HL-60 (cell line): Measurements from ENCODE around the gene CSNK1A1.
A peak's percentile ranks its signal among the peaks of the same experiment; 100 is the strongest.

ENCODE experiments used
- DNase-seq, 2 experiments: peaks; one replicate each; pipeline ENCODE4 v3.0.0-alpha.2; 2010 to 2020; ENCODE audit warnings: low read depth in 1 of 2, low spot score in 1 of 2
- H3K27ac ChIP-seq: fragments of 250-450 bp; sonication (Bioruptor Pico); replicated peaks from 2 replicates; pipeline ENCODE4 v1.5.1; 2020; ENCODE audit warnings: mild to moderate bottlenecking, moderate library complexity
- H3K27me3 ChIP-seq: fragments of 250-450 bp; sonication (Bioruptor Pico); 2 replicates; pipeline ENCODE4 v1.5.1; 2021; ENCODE audit warnings: mild to moderate bottlenecking, moderate library complexity; ENCODE audit not compliant: insufficient read depth, poor library complexity, severe bottlenecking
- H3K4me3 ChIP-seq: replicated peaks from 2 replicates; pipeline ENCODE4 v1.5.1; 2011; ENCODE audit warnings: mild to moderate bottlenecking, control low read depth, low read length; ENCODE audit not compliant: insufficient read depth
- GABPA ChIP-seq: IDR thresholded peaks from 2 replicates; pipeline ENCODE4 v1.6.1; 2012; ENCODE audit warnings: low read depth
- POLR2AphosphoS5 ChIP-seq: IDR thresholded peaks from 2 replicates; pipeline ENCODE4 v1.6.1; 2012; ENCODE audit warnings: low read depth
- SPI1 ChIP-seq: IDR thresholded peaks from 2 replicates; pipeline ENCODE4 v1.6.1; 2012; ENCODE audit warnings: low read depth, mild to moderate bottlenecking, borderline replicate concordance
- TF ChIP-seq, protein P1 (sequence below): IDR thresholded peaks from one replicate; pipeline ENCODE4 v1.5.1; 2011; ENCODE audit warnings: low read length, control low read depth, inconsistent platforms; ENCODE audit not compliant: insufficient read depth
- TF ChIP-seq, protein P2 (sequence below): IDR thresholded peaks from 2 replicates; pipeline ENCODE4 v1.6.1; 2012; ENCODE audit warnings: low read depth; ENCODE audit not compliant: insufficient replicate concordance

Gene CSNK1A1

DNA sequence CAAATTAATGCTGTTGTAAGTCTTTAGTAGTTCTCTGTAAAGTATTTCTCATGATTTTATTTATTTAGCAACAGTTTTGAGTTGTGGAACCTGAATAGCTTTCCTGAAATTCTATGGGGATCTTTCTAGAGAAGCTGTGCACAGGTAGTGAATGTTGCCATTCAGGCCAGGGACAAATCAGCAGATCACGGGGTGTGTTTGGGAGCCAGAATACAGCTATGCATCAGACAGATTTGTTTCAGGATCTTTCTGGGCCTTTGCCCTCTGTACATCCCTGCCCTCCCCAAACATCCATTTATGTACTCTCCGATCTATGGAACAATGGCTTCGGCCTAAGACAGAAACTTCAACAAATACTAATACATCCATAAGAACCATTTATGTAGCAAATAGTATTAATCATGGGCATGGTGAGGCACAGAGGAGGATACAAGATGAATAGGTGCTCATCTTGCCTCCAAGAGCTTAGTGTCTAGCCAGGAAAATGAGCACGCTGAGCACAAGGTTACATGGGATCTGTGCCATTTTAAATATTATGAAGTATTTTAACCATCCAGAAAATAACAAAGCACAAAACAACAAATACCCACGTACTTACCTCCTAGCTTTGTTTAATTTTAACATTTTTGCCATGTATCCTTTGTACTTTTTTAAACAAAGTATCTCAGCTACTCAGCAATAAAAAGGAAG is 43.1 kb upstream of the CSNK1A1 start:
- H3K27me3 ChIP-seq: no peaks in the 10 kb centered on the region
- no peak for DNase-seq
- H3K27ac ChIP-seq: no peak overlapping the region
- no peak overlapping the region for H3K4me3 ChIP-seq
- TF ChIP-seq POLR2AphosphoS5 (no peak), GABPA (no peak), SPI1 (no peak)
- TF ChIP-seq, protein P1, sequence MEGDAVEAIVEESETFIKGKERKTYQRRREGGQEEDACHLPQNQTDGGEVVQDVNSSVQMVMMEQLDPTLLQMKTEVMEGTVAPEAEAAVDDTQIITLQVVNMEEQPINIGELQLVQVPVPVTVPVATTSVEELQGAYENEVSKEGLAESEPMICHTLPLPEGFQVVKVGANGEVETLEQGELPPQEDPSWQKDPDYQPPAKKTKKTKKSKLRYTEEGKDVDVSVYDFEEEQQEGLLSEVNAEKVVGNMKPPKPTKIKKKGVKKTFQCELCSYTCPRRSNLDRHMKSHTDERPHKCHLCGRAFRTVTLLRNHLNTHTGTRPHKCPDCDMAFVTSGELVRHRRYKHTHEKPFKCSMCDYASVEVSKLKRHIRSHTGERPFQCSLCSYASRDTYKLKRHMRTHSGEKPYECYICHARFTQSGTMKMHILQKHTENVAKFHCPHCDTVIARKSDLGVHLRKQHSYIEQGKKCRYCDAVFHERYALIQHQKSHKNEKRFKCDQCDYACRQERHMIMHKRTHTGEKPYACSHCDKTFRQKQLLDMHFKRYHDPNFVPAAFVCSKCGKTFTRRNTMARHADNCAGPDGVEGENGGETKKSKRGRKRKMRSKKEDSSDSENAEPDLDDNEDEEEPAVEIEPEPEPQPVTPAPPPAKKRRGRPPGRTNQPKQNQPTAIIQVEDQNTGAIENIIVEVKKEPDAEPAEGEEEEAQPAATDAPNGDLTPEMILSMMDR: no peak
- TF ChIP-seq, protein P2, sequence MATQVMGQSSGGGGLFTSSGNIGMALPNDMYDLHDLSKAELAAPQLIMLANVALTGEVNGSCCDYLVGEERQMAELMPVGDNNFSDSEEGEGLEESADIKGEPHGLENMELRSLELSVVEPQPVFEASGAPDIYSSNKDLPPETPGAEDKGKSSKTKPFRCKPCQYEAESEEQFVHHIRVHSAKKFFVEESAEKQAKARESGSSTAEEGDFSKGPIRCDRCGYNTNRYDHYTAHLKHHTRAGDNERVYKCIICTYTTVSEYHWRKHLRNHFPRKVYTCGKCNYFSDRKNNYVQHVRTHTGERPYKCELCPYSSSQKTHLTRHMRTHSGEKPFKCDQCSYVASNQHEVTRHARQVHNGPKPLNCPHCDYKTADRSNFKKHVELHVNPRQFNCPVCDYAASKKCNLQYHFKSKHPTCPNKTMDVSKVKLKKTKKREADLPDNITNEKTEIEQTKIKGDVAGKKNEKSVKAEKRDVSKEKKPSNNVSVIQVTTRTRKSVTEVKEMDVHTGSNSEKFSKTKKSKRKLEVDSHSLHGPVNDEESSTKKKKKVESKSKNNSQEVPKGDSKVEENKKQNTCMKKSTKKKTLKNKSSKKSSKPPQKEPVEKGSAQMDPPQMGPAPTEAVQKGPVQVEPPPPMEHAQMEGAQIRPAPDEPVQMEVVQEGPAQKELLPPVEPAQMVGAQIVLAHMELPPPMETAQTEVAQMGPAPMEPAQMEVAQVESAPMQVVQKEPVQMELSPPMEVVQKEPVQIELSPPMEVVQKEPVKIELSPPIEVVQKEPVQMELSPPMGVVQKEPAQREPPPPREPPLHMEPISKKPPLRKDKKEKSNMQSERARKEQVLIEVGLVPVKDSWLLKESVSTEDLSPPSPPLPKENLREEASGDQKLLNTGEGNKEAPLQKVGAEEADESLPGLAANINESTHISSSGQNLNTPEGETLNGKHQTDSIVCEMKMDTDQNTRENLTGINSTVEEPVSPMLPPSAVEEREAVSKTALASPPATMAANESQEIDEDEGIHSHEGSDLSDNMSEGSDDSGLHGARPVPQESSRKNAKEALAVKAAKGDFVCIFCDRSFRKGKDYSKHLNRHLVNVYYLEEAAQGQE: no peak

DNA sequence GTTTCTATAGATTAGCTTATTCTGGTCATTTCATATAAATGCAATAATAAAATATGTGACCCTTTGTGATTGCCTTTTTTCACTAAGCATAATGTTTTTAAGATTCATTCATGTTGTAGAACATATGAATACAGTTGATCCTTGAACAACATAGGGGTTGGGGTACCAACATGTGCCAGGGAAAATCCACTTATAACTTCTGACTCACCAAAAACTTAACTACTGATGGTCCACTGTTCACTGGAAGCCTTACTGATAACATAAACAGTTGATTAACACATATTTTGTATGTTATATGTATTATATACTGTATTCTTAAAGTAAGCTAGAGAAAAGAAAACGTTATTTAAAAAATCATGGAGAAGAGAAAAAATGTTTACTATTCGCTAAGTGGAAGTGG is 42.1 kb upstream of the CSNK1A1 start:
- no peak for DNase-seq
- H3K27ac ChIP-seq: no peak overlapping the region
- TF ChIP-seq GABPA: no peak
- TF ChIP-seq, protein P1: no peak
- no peak for TF ChIP-seq SPI1
- H3K27me3 ChIP-seq: no peaks in the 10 kb centered on the region
- no peak overlapping the region for H3K4me3 ChIP-seq

DNA sequence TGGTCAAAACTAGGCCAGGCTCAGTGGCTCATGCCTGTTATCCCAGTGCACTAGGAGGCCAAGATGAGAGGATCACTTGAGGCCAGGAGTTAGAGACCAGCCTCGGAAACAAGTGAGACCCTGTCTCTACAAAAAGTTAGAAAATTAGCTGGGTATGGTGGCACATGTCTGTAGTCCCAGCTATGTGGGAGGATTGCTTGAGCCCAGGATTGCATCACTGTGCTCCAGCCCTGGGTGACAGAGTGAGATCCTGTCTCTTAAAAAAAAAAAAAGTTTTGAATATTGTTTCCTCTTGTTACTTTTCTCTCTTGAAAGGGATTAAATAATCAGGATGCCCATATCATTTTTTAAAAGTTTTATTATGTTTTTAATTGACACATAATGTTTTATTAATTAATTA is 37.7 kb upstream of the CSNK1A1 start:
- Histone ChIP-seq H3K27me3 (no peaks in the 10 kb centered on the region), H3K27ac (no peak overlapping the region), H3K4me3 (no peak overlapping the region)
- TF ChIP-seq SPI1 (no peak), GABPA (no peak), POLR2AphosphoS5 (no peak)
- TF ChIP-seq, protein P2: no peak
- TF ChIP-seq, protein P1: no peak
- peak in 1 of 2 experiments; percentile 23 for DNase-seq
